ENCODE measurements around the gene DQX1.

DQX1 gene

GRCh38 chr2:74525717-74526648, at the start of gene DQX1:
Gene DQX1, minus strand, starts transcription at chr2:74526231. Its CDS starts 502 bp downstream, at chr2:74525729.
- TF ChIP-seq CTCF (conservative IDR thresholded peaks at IDR 0.05; ENCODE audit: low read depth, low read length) = no peak
- Histone ChIP-seq H3K79me2 (ENCODE audit: insufficient read depth, low read depth) (peaks cover 25% of the 10 kb centered on the region), H3K27me3 (ENCODE audit: insufficient read depth, low read depth) (peaks cover 3% of the 10 kb centered on the region; the same call in 1 of the 2 replicates), H2AFZ (ENCODE audit: low read depth) (no peak within 1 kb of the TSS), H3K27ac (no peak within 1 kb of the TSS), H3K4me1 (ENCODE audit: low read depth, poor library complexity, severe bottlenecking) (peaks cover 12% of the 10 kb centered on the region), H3K36me3 (ENCODE audit: insufficient read depth) (peaks cover 4% of the 10 kb centered on the region; the same call in 1 of the 2 replicates), H3K9ac (no peak within 1 kb of the TSS), H3K4me2 (no peak within 1 kb of the TSS), H4K20me1 (ENCODE audit: insufficient read depth) (no peaks in the 10 kb centered on the region), H3K4me3 (IDR thresholded peaks at IDR 0.05; ENCODE audit: insufficient read depth, low read depth, low read length) (no peak within 1 kb of the TSS)

GRCh38 chr2:74575320-74575719, 49.3 kb upstream of the DQX1 start:
- no peak overlapping the region for H3K9ac ChIP-seq
- H3K36me3 ChIP-seq (ENCODE audit: insufficient read depth) = no peaks in the 10 kb centered on the region
- no peak overlapping the region for H3K27ac ChIP-seq
- TF ChIP-seq CTCF (conservative IDR thresholded peaks at IDR 0.05; ENCODE audit: low read depth, low read length) = no peak
- H3K4me3 ChIP-seq (IDR thresholded peaks at IDR 0.05; ENCODE audit: insufficient read depth, low read depth, low read length) = no peak overlapping the region
- H4K20me1 ChIP-seq (ENCODE audit: insufficient read depth) = no peaks in the 10 kb centered on the region
- H3K4me2 ChIP-seq = no peak overlapping the region
- H3K79me2 ChIP-seq (ENCODE audit: insufficient read depth, low read depth) = no peaks in the 10 kb centered on the region
- H3K27me3 ChIP-seq (ENCODE audit: insufficient read depth, low read depth) = no peaks in the 10 kb centered on the region
- H3K4me1 ChIP-seq (ENCODE audit: low read depth, poor library complexity, severe bottlenecking) = no peaks in the 10 kb centered on the region
- no peak overlapping the region for H2AFZ ChIP-seq (ENCODE audit: low read depth)

GRCh38 chr2:74573747-74574562, 47.9 kb upstream of the DQX1 start:
- no peak overlapping the region for H3K4me3 ChIP-seq (IDR thresholded peaks at IDR 0.05; ENCODE audit: insufficient read depth, low read depth, low read length)
- no peaks in the 10 kb centered on the region for H3K36me3 ChIP-seq (ENCODE audit: insufficient read depth)
- H3K9ac ChIP-seq = no peak overlapping the region
- no peaks in the 10 kb centered on the region for H3K79me2 ChIP-seq (ENCODE audit: insufficient read depth, low read depth)
- H3K4me2 ChIP-seq = no peak overlapping the region
- H3K27ac ChIP-seq = no peak overlapping the region
- H3K27me3 ChIP-seq (ENCODE audit: insufficient read depth, low read depth) = no peaks in the 10 kb centered on the region
- H4K20me1 ChIP-seq (ENCODE audit: insufficient read depth) = no peaks in the 10 kb centered on the region
- no peaks in the 10 kb centered on the region for H3K4me1 ChIP-seq (ENCODE audit: low read depth, poor library complexity, severe bottlenecking)
- no peak overlapping the region for H2AFZ ChIP-seq (ENCODE audit: low read depth)
- no peak for TF ChIP-seq CTCF (conservative IDR thresholded peaks at IDR 0.05; ENCODE audit: low read depth, low read length)

GRCh38 chr2:74572178-74572925, 46.3 kb upstream of the DQX1 start:
- no peaks in the 10 kb centered on the region for H4K20me1 ChIP-seq (ENCODE audit: insufficient read depth)

More at GRCh38 chr2:74572178-74572925, 46.3 kb upstream of the DQX1 start:
- H3K36me3 ChIP-seq (ENCODE audit: insufficient read depth) = no peaks in the 10 kb centered on the region
- no peaks in the 10 kb centered on the region for H3K79me2 ChIP-seq (ENCODE audit: insufficient read depth, low read depth)
- H3K27ac ChIP-seq = no peak overlapping the region
- no peak overlapping the region for H3K9ac ChIP-seq
- H2AFZ ChIP-seq (ENCODE audit: low read depth) = no peak overlapping the region
- no peaks in the 10 kb centered on the region for H3K4me1 ChIP-seq (ENCODE audit: low read depth, poor library complexity, severe bottlenecking)
- no peak overlapping the region for H3K4me2 ChIP-seq
- TF ChIP-seq CTCF (conservative IDR thresholded peaks at IDR 0.05; ENCODE audit: low read depth, low read length) = no peak
- no peaks in the 10 kb centered on the region for H3K27me3 ChIP-seq (ENCODE audit: insufficient read depth, low read depth)
- H3K4me3 ChIP-seq (IDR thresholded peaks at IDR 0.05; ENCODE audit: insufficient read depth, low read depth, low read length) = no peak overlapping the region

All from KMS-11 (cell line).